ENCODE measurements around the gene ORMDL2.

Gene ORMDL2

DNA sequence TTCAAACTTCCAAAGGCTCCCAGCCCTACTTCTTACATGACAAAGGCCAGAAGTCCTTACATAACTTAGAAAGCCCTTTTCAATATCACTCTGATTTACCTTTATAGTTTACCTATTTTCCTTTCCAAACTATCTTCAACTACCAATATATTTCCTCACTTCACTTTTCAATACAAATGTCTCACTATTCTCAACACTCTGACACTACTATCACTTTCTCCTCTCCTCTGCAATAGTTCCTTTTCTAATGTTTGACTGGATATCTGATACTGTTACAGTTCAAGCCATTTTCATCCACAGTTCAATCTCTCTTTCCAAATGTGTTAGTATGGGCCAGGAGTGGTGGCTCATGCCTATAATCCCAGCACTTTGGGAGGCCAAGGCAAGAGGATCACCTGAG is 3.6 kb upstream of the ORMDL2 start:
- H3K9me3 ChIP-seq (ENCODE audit: low read length), result no peaks in the 10 kb centered on the region
- H2AFZ ChIP-seq (ENCODE audit: low read depth, low read length), result no peak overlapping the region
- no peaks in the 10 kb centered on the region for H3K27me3 ChIP-seq (ENCODE audit: insufficient read depth, low read length)
- H3K4me1 ChIP-seq (ENCODE audit: insufficient read depth, low read length), result peaks cover 20% of the 10 kb centered on the region
- no peak overlapping the region for H3K4me3 ChIP-seq (ENCODE audit: low read length)
- peaks cover 32% of the 10 kb centered on the region for H3K36me3 ChIP-seq (ENCODE audit: insufficient read depth, low read length)

DNA sequence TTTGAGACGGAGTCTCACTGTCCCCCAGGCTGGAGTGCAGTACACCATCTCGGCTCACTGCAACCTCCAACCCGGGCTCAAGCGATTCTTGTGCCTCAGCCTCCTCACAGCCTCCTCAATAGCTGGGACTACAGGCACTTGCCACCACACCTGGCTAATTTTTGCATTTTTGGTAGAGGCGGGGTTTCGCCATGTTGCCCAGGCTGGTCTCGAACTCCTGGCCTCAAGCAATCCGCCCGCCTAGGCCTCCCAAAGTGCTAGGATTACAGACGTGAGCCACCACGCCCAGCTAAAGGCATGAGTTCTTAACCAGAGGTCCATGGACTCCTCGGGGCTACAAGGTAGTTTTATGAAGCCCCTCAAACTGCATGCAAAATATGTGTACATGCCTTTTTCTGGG is 2.4 kb upstream of the ORMDL2 start:
- H3K36me3 ChIP-seq (ENCODE audit: insufficient read depth, low read length), result peaks cover 39% of the 10 kb centered on the region
- peak overlapping the region; percentile 59 for H3K4me3 ChIP-seq (ENCODE audit: low read length)

DNA sequence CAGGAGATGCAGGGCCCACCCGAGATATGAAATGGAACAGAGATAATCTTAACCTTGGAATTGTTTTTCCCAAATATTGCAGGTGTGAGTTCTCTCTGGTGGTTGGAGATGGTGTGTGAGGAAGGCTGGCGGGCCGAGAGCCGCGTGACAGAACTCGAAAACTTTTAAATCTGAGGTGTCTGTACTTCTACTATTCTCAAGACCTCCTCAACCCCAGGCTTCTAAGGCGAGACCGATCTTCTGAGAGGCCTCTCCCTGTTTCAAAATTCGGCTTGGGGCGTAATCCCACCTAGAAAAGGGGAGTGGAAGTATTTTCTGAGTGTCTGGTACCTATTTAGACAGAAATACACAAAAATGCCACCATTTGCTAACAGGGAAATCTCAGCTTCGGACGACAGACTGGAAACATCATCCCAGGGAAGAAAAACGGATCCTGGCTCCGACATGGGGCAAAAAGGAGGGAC is 928 bp upstream of the ORMDL2 start:
- peak overlapping the region; percentile 59 for H3K4me3 ChIP-seq (ENCODE audit: low read length)
- H3K36me3 ChIP-seq (ENCODE audit: insufficient read depth, low read length), result peaks cover 48% of the 10 kb centered on the region
- no peaks in the 10 kb centered on the region for H3K9me3 ChIP-seq (ENCODE audit: low read length)
- H2AFZ ChIP-seq (ENCODE audit: low read depth, low read length), result no peak overlapping the region
- H3K27me3 ChIP-seq (ENCODE audit: insufficient read depth, low read length), result no peaks in the 10 kb centered on the region
- H3K4me1 ChIP-seq (ENCODE audit: insufficient read depth, low read length), result peaks cover 21% of the 10 kb centered on the region

More for the DNA sequence above, 2.4 kb upstream of the ORMDL2 start:
- H3K9me3 ChIP-seq (ENCODE audit: low read length), result no peaks in the 10 kb centered on the region
- no peaks in the 10 kb centered on the region for H3K27me3 ChIP-seq (ENCODE audit: insufficient read depth, low read length)
- no peak overlapping the region for H2AFZ ChIP-seq (ENCODE audit: low read depth, low read length)
- H3K4me1 ChIP-seq (ENCODE audit: insufficient read depth, low read length), result peaks cover 21% of the 10 kb centered on the region

DNA sequence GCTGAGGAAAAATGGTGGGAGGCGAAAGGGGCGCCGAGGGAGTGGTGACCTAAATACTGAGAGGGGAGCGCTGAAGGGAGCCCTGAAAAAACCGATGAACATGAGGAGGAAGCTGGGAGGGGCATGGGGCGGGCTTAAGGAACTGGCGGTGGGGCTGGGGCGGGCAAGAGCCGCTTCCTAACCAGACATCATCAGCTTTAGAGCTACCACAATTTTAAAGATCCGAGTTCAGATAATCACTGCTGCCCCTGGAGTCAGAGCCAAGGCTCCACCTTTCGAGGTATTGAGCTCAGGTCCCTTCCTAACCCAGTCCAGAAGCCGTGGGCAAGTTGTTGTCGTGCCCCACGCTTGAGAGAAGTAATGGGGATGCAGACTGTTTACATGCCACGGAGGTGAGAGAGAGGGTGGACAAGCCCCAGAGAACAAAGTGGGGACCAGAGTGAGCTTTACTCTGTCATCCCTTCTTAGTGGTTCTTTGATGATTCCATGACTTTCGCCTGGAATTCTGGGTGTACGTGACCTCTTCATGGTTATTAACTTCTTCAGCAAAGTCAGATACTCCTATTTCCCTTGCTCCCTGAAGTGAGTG is 393 bp downstream of the ORMDL2 start:
- no peaks in the 10 kb centered on the region for H3K9me3 ChIP-seq (ENCODE audit: low read length)
- H2AFZ ChIP-seq (ENCODE audit: low read depth, low read length), result peak overlapping the region; percentile 17
- peaks cover 58% of the 10 kb centered on the region for H3K36me3 ChIP-seq (ENCODE audit: insufficient read depth, low read length)
- peak overlapping the region; percentile 74 for H3K4me3 ChIP-seq (ENCODE audit: low read length)
- no peaks in the 10 kb centered on the region for H3K27me3 ChIP-seq (ENCODE audit: insufficient read depth, low read length)
- peaks cover 21% of the 10 kb centered on the region for H3K4me1 ChIP-seq (ENCODE audit: insufficient read depth, low read length)

DNA sequence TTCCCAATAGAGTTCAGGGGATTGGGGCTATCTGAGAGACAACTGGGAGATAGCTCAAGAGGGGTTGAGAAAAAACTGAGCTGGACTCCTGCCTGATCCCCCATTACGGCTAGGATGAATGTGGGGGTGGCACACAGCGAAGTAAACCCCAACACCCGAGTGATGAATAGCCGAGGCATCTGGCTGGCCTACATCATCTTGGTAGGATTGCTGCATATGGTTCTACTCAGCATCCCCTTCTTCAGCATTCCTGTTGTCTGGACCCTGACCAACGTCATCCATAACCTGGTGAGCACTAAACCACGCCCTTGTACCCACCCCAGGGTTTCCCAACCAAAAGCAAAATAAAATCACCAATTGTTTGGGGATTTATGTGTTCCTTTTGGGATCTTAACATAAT is 1.0 kb downstream of the ORMDL2 start:
- no peaks in the 10 kb centered on the region for H3K9me3 ChIP-seq (ENCODE audit: low read length)
- no peak overlapping the region for H2AFZ ChIP-seq (ENCODE audit: low read depth, low read length)
- no peaks in the 10 kb centered on the region for H3K27me3 ChIP-seq (ENCODE audit: insufficient read depth, low read length)
- peaks cover 21% of the 10 kb centered on the region for H3K4me1 ChIP-seq (ENCODE audit: insufficient read depth, low read length)
- peaks cover 56% of the 10 kb centered on the region for H3K36me3 ChIP-seq (ENCODE audit: insufficient read depth, low read length)
- H3K4me3 ChIP-seq (ENCODE audit: low read length), result peak overlapping the region; percentile 74

DNA sequence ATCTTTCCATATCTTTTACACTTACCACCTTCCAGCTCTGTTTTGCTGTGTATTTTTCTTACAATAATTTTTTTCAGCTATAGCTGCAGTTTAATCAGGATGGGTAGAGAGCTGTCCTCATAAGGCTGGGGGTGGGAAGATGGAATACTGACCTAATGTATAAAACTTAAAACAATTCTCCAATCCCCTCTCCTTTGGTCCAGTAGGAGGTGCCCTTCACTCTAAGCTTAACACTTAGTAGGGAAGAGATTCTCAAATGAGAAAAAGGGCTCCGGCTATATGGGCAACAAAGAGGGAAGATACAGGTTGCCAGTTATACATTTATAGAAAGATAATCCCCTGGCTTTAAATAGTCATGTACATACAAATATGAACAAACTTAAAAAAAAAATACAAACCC is 2.8 kb downstream of the ORMDL2 start:
- no peaks in the 10 kb centered on the region for H3K27me3 ChIP-seq (ENCODE audit: insufficient read depth, low read length)
- H3K4me1 ChIP-seq (ENCODE audit: insufficient read depth, low read length), result peaks cover 21% of the 10 kb centered on the region
- H3K36me3 ChIP-seq (ENCODE audit: insufficient read depth, low read length), result peaks cover 47% of the 10 kb centered on the region
- no peaks in the 10 kb centered on the region for H3K9me3 ChIP-seq (ENCODE audit: low read length)
- no peak overlapping the region for H2AFZ ChIP-seq (ENCODE audit: low read depth, low read length)
- no peak overlapping the region for H3K4me3 ChIP-seq (ENCODE audit: low read length)

DNA sequence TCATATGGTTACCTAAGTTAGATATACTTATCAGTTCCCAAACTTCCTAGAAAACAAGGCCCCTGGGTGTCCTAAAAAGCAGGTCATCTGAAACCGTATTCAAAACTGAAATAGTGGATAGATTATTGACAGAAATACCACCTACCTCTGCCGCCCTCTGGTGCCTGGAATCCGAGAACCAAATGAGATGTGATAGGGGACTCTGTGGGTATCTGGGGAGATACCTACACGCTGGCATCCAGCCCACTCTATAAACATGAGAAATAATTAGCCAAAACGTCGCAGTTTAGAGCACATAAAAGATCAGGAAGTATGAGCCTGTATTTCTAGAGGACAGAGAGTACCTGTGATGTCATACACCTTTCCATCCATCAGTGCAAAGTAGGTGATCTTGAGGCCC is 4.4 kb downstream of the ORMDL2 start:
- Histone ChIP-seq H3K36me3 (ENCODE audit: insufficient read depth, low read length) (peaks cover 50% of the 10 kb centered on the region), H3K9me3 (ENCODE audit: low read length) (no peaks in the 10 kb centered on the region), H3K4me1 (ENCODE audit: insufficient read depth, low read length) (peaks cover 16% of the 10 kb centered on the region), H2AFZ (ENCODE audit: low read depth, low read length) (no peak overlapping the region), H3K27me3 (ENCODE audit: insufficient read depth, low read length) (no peaks in the 10 kb centered on the region), H3K4me3 (ENCODE audit: low read length) (no peak overlapping the region)

DNA sequence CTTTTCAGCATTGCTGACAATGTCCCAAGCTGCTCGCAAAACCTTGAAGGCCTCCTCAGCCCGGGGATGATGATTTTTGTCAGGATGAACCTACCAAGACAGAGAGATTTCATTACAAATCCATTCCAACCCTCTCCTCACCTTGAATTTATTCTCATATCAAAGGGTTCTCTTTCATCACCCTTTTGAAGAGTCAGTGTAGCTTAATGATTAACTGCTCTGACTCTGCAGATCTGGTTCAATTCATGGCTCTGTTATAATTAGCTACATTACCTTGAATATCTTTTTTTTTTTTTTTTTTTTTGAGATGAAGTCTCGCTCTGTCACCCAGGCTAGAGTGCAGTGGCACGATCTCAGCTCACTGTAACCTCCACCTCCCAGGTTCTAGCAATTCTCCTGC is 5.6 kb downstream of the ORMDL2 start:
- H3K9me3 ChIP-seq (ENCODE audit: low read length), result no peaks in the 10 kb centered on the region
- H3K27me3 ChIP-seq (ENCODE audit: insufficient read depth, low read length), result no peaks in the 10 kb centered on the region
- H3K4me3 ChIP-seq (ENCODE audit: low read length), result no peak overlapping the region
- peaks cover 25% of the 10 kb centered on the region for H3K4me1 ChIP-seq (ENCODE audit: insufficient read depth, low read length)
- peaks cover 60% of the 10 kb centered on the region for H3K36me3 ChIP-seq (ENCODE audit: insufficient read depth, low read length)
- H2AFZ ChIP-seq (ENCODE audit: low read depth, low read length), result no peak overlapping the region

DNA sequence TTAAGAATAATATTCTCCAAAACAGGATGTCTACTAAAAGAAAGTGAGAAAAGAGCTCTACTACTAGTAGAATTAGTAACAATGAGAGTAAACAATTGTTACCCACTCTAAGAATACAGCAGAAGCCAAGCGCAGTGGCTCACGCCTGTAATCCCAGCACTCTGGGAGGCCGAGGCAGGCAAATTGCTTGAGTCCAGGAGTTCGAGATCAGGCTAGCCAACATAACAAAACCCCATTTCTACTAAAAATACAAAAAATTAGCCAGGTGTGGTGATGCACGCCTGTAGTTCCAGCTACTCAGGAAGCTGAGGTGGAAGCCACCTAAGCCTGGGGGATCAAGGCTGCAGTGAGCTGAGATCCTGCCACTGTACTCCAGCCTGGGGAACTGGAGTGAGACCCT is 6.9 kb downstream of the ORMDL2 start:
- peaks cover 19% of the 10 kb centered on the region for H3K4me1 ChIP-seq (ENCODE audit: insufficient read depth, low read length)
- no peaks in the 10 kb centered on the region for H3K9me3 ChIP-seq (ENCODE audit: low read length)
- no peak overlapping the region for H2AFZ ChIP-seq (ENCODE audit: low read depth, low read length)
- H3K4me3 ChIP-seq (ENCODE audit: low read length), result no peak overlapping the region
- peaks cover 52% of the 10 kb centered on the region for H3K36me3 ChIP-seq (ENCODE audit: insufficient read depth, low read length)
- H3K27me3 ChIP-seq (ENCODE audit: insufficient read depth, low read length), result no peaks in the 10 kb centered on the region

DNA sequence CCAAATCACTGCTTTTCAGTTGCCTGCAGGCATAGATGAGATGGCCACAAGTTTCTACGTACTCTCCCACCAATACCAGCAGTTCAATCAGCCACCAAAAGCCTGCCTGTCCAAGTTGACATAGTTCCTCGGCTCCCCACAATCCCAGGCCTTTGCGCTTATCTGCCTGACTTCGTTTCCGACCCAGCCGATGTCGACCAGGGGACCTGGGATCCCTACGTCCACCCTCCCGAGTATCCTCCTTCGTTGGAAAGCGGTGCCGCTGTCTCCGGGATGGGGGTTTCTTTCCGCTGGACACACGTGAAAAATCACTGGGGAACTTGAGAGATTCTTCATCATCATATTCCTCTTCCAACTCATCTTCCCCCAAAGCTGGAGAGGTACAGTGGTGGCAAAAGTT is 10.0 kb downstream of the ORMDL2 start:
- Histone ChIP-seq H3K36me3 (ENCODE audit: insufficient read depth, low read length) (peaks cover 22% of the 10 kb centered on the region), H2AFZ (ENCODE audit: low read depth, low read length) (no peak overlapping the region), H3K4me1 (ENCODE audit: insufficient read depth, low read length) (peaks cover 30% of the 10 kb centered on the region), H3K9me3 (ENCODE audit: low read length) (no peaks in the 10 kb centered on the region), H3K27me3 (ENCODE audit: insufficient read depth, low read length) (no peaks in the 10 kb centered on the region), H3K4me3 (ENCODE audit: low read length) (peak overlapping the region; percentile 5)

DNA sequence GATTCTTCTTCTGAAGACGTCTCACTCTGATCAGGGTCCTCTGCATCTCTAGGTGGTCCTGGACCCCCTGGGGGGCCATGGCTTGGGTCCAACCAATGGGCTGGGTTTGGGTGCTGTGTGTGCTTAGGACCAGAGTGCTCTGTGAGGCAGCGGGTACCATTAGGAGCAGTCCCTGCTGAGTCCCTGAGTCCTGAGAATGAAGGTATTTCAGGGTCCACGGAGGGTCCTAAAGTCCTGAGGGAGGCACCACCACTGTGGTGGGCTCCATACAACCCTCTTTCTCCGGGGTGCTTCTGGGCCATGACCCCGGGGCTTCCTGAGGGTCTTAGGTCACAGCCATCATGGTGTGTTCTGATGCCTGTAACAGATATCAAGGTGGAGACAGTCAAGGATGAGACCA is 10.5 kb downstream of the ORMDL2 start:
- Histone ChIP-seq H3K4me3 (ENCODE audit: low read length) (peak overlapping the region; percentile 76), H3K9me3 (ENCODE audit: low read length) (no peaks in the 10 kb centered on the region), H2AFZ (ENCODE audit: low read depth, low read length) (no peak overlapping the region), H3K27me3 (ENCODE audit: insufficient read depth, low read length) (no peaks in the 10 kb centered on the region), H3K36me3 (ENCODE audit: insufficient read depth, low read length) (peaks cover 17% of the 10 kb centered on the region), H3K4me1 (ENCODE audit: insufficient read depth, low read length) (peaks cover 30% of the 10 kb centered on the region)

DNA sequence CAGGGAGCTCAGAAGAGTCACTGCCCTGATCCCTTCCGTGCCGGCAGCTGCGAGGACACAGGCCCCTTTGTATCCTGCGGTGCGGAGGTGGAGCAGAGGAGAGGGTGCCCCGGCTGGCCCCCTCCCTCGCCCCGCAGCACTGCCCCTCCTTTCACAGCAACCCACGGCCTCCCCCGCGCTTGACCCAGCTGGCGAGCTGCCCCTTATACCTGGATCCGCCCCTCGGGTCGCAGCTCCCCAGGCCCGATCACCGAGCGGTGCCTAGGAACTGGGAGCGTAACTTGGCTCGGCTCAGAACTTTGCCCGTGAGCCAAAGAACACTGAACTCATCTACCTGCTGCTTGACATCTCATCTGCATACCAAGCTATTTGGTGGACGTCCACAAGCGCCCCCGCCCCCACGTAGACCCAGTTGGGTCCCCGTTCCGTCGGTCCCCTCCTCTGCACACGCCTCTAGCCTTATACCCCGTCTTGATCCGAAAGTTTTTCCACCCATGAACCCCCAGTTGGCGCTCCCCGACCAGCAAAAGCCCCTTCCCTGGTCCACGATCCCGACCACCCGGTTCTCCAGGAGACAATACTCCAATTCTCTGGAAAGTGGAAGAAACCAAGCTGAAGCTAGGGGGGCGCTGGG is 12.2 kb downstream of the ORMDL2 start:
- no peaks in the 10 kb centered on the region for H3K27me3 ChIP-seq (ENCODE audit: insufficient read depth, low read length)
- peaks cover 15% of the 10 kb centered on the region for H3K36me3 ChIP-seq (ENCODE audit: insufficient read depth, low read length)
- no peaks in the 10 kb centered on the region for H3K9me3 ChIP-seq (ENCODE audit: low read length)
- peak overlapping the region; percentile 76 for H3K4me3 ChIP-seq (ENCODE audit: low read length)
- peak overlapping the region; percentile 40 for H2AFZ ChIP-seq (ENCODE audit: low read depth, low read length)
- H3K4me1 ChIP-seq (ENCODE audit: insufficient read depth, low read length), result peaks cover 29% of the 10 kb centered on the region

DNA sequence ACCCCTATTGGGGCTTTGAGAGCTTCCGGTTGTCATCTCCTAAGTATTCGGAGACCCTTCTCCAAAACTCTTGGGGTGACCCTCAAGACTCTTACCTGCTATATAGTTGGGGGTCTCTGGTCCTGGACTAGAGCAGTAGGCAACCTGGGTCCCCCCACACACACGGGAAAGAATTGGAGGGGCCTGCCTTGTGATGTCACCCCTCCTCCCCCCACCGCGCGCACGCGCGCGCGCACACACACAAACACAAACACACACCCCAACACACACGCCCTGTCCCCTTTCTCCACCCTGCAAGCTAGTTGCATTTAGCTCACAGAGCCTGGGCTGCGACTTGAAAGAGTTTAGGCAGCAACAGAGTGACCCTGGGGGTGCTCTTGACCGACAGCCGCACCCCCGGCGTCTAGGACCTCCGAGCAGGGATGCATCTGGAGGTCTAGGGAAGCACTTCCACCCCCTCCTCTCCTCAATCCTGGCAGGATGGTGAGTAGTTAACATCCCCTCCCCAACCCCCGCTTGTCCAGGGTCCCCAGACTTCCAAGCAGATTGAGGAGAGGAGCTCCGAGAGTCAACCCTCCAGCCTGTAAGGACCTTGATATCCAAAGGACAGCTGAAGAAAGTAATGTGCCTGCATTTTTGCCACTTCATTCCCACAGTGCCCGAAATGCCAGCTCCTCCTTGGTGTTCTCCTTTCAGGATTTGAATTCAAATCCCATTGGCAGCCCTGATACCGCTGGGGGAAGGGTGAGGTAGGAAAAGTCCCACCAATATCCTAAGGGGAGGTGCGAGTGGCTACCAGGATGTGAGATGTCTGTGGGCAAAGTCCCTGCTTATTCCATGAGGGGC is 13.0 kb downstream of the ORMDL2 start:
- Histone ChIP-seq H3K9me3 (ENCODE audit: low read length) (no peaks in the 10 kb centered on the region), H3K4me3 (ENCODE audit: low read length) (peak overlapping the region; percentile 76), H3K4me1 (ENCODE audit: insufficient read depth, low read length) (peaks cover 29% of the 10 kb centered on the region), H3K27me3 (ENCODE audit: insufficient read depth, low read length) (no peaks in the 10 kb centered on the region), H3K36me3 (ENCODE audit: insufficient read depth, low read length) (peaks cover 13% of the 10 kb centered on the region), H2AFZ (ENCODE audit: low read depth, low read length) (peak overlapping the region; percentile 40)

Measured in neuron (in vitro differentiated cells).